ENCODE measurements around the gene ANGEL1. TPM values are rescaled to one million over a fixed set of nuclear protein-coding genes. Genes with fewer than 3 reads are reported as not detected.

Gene ANGEL1
- total RNA-seq, 1 experiment from 2014 or later, result 19.1 TPM

DNA sequence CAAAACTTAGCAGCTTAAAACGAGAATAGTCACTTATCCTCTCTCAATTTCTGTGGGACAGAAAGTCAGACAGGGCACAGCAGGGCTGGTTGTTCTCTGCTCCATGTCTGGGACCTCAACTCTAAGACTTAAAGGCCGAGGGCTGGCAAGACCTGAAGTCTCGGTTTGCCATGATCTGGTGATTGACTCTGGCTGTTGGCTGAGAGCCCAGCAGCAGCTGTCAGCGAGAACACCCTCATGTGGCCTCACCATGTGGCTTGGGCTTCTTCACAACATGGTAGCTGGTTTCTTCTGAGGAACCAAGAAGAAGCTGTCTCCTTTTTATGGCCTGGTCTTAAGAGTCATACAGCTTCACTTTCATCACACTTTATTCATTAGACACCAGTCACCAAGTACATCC, 53.1 kb downstream of the ANGEL1 start:
- no peak for ATAC-seq

DNA sequence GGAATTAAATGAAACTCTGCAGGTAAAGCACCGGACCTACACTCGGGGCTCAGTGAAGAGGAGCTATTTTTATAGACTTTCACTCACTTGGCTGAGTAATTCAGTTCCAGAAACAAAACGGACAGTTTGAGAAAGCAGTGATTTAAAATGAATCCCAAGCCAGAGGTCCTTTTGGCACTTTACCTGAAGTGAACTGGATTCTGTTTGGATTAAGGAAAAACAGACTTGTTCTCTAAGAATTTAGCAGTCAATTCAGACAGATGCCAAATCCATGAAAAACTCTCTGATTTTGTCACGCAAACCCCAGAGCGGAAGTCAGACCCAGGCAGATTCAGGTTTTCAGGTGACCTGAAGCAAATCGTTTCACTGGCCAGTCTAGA, 56.3 kb downstream of the ANGEL1 start:
- no peak for ATAC-seq
- no peaks in the 10 kb centered on the region for H3K4me1 ChIP-seq (ENCODE audit: control insufficient read depth, insufficient read depth, low read length)
- no peaks in the 10 kb centered on the region for H3K9me3 ChIP-seq (ENCODE audit: control insufficient read depth, insufficient read depth, low read depth, low read length)
- DNase-seq (ENCODE audit: low read depth, low spot score), result no peak
- CTCF ChIA-PET, result no interaction called here
- H3K4me3 ChIP-seq (ENCODE audit: low read depth in 2 of 2, low read length in 2 of 2), result no peak overlapping the region
- intact Hi-C loops (cut with micrococcal nuclease; ENCODE audit: unreplicated experiment) (no loop called here), in situ Hi-C loops (cut with HindIII; ENCODE audit: low pct_unique_long_range_greater_than_20kb, low sequenced_read_pairs) (no loop called here)
- POLR2A ChIA-PET, result no interaction called here
- H3K36me3 ChIP-seq (ENCODE audit: control insufficient read depth, insufficient read depth, low read length), result no peaks in the 10 kb centered on the region
- no peak overlapping the region for H3K27ac ChIP-seq (ENCODE audit: low read length)
- BruUV-seq (replicated peaks), result no TSS peak
- no peaks in the 10 kb centered on the region for H3K27me3 ChIP-seq (ENCODE audit: control insufficient read depth, insufficient read depth, low read length)
- TF ChIP-seq POLR2AphosphoS5 (IDR thresholded peaks at IDR 0.05; ENCODE audit: low read depth, low read length), result no peak

More for the DNA sequence above, 53.1 kb downstream of the ANGEL1 start:
- in situ Hi-C loops (cut with HindIII; ENCODE audit: low pct_unique_long_range_greater_than_20kb, low sequenced_read_pairs) (no loop called here), intact Hi-C loops (cut with micrococcal nuclease; ENCODE audit: unreplicated experiment) (no loop called here)
- H3K9me3 ChIP-seq (ENCODE audit: control insufficient read depth, insufficient read depth, low read depth, low read length), result no peaks in the 10 kb centered on the region
- H3K4me3 ChIP-seq (ENCODE audit: low read depth in 2 of 2, low read length in 2 of 2), result no peak overlapping the region
- ChIA-PET POLR2A (no interaction called here), CTCF (interaction anchor here (0.6 kb wide), 1 partner anchor 47 kb away, joined by 5 read pairs; no protein-coding TSS in a partner anchor)
- no peak for DNase-seq (ENCODE audit: low read depth, low spot score)
- BruUV-seq (replicated peaks), result no TSS peak
- H3K27me3 ChIP-seq (ENCODE audit: control insufficient read depth, insufficient read depth, low read length), result no peaks in the 10 kb centered on the region
- no peaks in the 10 kb centered on the region; the same call in 1 of the 2 replicates for H3K36me3 ChIP-seq (ENCODE audit: control insufficient read depth, insufficient read depth, low read length)
- H3K4me1 ChIP-seq (ENCODE audit: control insufficient read depth, insufficient read depth, low read length), result no peaks in the 10 kb centered on the region
- TF ChIP-seq, protein P1, sequence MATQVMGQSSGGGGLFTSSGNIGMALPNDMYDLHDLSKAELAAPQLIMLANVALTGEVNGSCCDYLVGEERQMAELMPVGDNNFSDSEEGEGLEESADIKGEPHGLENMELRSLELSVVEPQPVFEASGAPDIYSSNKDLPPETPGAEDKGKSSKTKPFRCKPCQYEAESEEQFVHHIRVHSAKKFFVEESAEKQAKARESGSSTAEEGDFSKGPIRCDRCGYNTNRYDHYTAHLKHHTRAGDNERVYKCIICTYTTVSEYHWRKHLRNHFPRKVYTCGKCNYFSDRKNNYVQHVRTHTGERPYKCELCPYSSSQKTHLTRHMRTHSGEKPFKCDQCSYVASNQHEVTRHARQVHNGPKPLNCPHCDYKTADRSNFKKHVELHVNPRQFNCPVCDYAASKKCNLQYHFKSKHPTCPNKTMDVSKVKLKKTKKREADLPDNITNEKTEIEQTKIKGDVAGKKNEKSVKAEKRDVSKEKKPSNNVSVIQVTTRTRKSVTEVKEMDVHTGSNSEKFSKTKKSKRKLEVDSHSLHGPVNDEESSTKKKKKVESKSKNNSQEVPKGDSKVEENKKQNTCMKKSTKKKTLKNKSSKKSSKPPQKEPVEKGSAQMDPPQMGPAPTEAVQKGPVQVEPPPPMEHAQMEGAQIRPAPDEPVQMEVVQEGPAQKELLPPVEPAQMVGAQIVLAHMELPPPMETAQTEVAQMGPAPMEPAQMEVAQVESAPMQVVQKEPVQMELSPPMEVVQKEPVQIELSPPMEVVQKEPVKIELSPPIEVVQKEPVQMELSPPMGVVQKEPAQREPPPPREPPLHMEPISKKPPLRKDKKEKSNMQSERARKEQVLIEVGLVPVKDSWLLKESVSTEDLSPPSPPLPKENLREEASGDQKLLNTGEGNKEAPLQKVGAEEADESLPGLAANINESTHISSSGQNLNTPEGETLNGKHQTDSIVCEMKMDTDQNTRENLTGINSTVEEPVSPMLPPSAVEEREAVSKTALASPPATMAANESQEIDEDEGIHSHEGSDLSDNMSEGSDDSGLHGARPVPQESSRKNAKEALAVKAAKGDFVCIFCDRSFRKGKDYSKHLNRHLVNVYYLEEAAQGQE (IDR thresholded peaks at IDR 0.05; ENCODE audit: insufficient read depth in 1 of 2, low read depth in 2 of 2, low read length in 1 of 2), result no peak
- TF ChIP-seq POLR2AphosphoS5 (IDR thresholded peaks at IDR 0.05; ENCODE audit: low read depth, low read length), result no peak
- TF ChIP-seq, protein P2, sequence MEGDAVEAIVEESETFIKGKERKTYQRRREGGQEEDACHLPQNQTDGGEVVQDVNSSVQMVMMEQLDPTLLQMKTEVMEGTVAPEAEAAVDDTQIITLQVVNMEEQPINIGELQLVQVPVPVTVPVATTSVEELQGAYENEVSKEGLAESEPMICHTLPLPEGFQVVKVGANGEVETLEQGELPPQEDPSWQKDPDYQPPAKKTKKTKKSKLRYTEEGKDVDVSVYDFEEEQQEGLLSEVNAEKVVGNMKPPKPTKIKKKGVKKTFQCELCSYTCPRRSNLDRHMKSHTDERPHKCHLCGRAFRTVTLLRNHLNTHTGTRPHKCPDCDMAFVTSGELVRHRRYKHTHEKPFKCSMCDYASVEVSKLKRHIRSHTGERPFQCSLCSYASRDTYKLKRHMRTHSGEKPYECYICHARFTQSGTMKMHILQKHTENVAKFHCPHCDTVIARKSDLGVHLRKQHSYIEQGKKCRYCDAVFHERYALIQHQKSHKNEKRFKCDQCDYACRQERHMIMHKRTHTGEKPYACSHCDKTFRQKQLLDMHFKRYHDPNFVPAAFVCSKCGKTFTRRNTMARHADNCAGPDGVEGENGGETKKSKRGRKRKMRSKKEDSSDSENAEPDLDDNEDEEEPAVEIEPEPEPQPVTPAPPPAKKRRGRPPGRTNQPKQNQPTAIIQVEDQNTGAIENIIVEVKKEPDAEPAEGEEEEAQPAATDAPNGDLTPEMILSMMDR (IDR thresholded peaks at IDR 0.05), result no peak
- TF ChIP-seq TCF7L2 (IDR thresholded peaks at IDR 0.05; ENCODE audit: low read depth, low read length), result no peak
- no peak for TF ChIP-seq SIN3A (IDR thresholded peaks at IDR 0.05; ENCODE audit: borderline replicate concordance, insufficient read depth, low read depth, low read length)
- H3K27ac ChIP-seq (ENCODE audit: low read length), result no peak overlapping the region

DNA sequence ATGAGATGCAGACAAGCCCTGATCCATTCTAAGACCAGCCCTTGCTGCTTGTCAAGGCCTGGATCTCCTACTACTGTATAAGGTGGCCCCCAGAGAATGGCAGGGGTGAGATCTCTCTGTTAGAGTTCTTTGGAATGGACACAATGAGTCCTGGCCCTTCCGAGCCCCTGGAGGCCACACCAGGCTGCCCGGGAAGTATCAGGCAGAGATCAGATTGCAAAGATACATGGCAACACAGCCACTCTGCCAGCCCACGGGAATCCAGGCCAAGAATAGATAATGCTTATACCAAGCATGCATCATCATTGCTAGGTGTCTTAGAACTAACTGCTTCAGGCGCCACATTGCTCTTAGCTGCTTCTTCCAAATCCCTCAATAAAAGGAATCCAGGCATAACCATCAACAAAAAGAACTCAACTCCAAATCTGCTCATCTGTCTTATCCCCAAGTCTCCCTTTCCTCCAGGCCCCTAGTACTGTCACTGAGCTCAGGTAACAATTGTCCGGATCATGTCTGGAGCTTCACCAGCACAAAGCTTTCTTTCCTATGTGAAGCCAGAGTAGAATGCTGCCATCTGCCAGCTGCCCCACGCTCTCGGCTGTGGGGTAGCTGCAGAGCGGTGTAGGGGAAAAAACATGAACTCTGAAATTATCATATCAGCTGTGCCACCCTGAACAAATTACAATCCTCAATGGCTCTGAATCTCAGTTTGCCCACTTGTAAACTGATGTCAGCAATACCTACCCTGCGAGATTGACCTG, 56.9 kb downstream of the ANGEL1 start:
- ChIA-PET POLR2A (no interaction called here), CTCF (no interaction called here)
- Histone ChIP-seq H3K9me3 (ENCODE audit: control insufficient read depth, insufficient read depth, low read depth, low read length) (no peaks in the 10 kb centered on the region), H3K27me3 (ENCODE audit: control insufficient read depth, insufficient read depth, low read length) (no peaks in the 10 kb centered on the region), H3K27ac (ENCODE audit: low read length) (no peak overlapping the region), H3K4me3 (ENCODE audit: low read depth in 2 of 2, low read length in 2 of 2) (no peak overlapping the region), H3K36me3 (ENCODE audit: control insufficient read depth, insufficient read depth, low read length) (no peaks in the 10 kb centered on the region), H3K4me1 (ENCODE audit: control insufficient read depth, insufficient read depth, low read length) (no peaks in the 10 kb centered on the region)
- intact Hi-C loops (cut with micrococcal nuclease; ENCODE audit: unreplicated experiment), result no loop called here
- in situ Hi-C loops (cut with HindIII; ENCODE audit: low pct_unique_long_range_greater_than_20kb, low sequenced_read_pairs), result no loop called here
- BruUV-seq (replicated peaks), result no TSS peak
- TF ChIP-seq TCF7L2 (IDR thresholded peaks at IDR 0.05; ENCODE audit: low read depth, low read length), result no peak
- no peak for TF ChIP-seq POLR2AphosphoS5 (IDR thresholded peaks at IDR 0.05; ENCODE audit: low read depth, low read length)
- TF ChIP-seq, protein P2 (IDR thresholded peaks at IDR 0.05), result no peak
- no peak for TF ChIP-seq SIN3A (IDR thresholded peaks at IDR 0.05; ENCODE audit: borderline replicate concordance, insufficient read depth, low read depth, low read length)
- TF ChIP-seq, protein P1 (IDR thresholded peaks at IDR 0.05; ENCODE audit: insufficient read depth in 1 of 2, low read depth in 2 of 2, low read length in 1 of 2), result no peak
- no peak for DNase-seq (ENCODE audit: low read depth, low spot score)
- ATAC-seq, result no peak

All from Panc1 (cell line).